Measurements from ENCODE around the gene LAMP5.

Gene LAMP5

GRCh38 chr20:9499126-9499899 lies 15.1 kb upstream of the LAMP5 start:
- Histone ChIP-seq H3K9me3 (ENCODE audit: low read length) (no peaks in the 10 kb centered on the region), H3K4me3 (ENCODE audit: low read depth, low read length, poor library complexity, severe bottlenecking) (no peak overlapping the region), H3K79me2 (ENCODE audit: insufficient read depth, low read length) (no peaks in the 10 kb centered on the region), H3K4me1 (ENCODE audit: insufficient read depth, low read length, severe bottlenecking) (no peaks in the 10 kb centered on the region), H4K20me1 (ENCODE audit: insufficient read depth, low read length) (no peaks in the 10 kb centered on the region), H3F3A (ENCODE audit: insufficient read depth, low read length) (no peaks in the 10 kb centered on the region), H3K27ac (ENCODE audit: low read depth, low read length, poor library complexity, severe bottlenecking) (no peak overlapping the region), H3K4me2 (ENCODE audit: low read length) (no peak overlapping the region), H3K27me3 (ENCODE audit: insufficient read depth, low read length) (0 out of 2 replicates have a peak, but pooled peaks cover 4% of the 10 kb centered on the region), H2AFZ (ENCODE audit: low read length) (no peak overlapping the region), H3K9ac (ENCODE audit: low read length) (no peak overlapping the region), H3K9me2 (ENCODE audit: low read depth, low read length) (no peaks in the 10 kb centered on the region), H3K36me3 (ENCODE audit: insufficient read depth, low read length) (no peaks in the 10 kb centered on the region)
- no peak for TF ChIP-seq EZH2 (IDR thresholded peaks at IDR 0.05; ENCODE audit: borderline replicate concordance, low read length)
- TF ChIP-seq CTCF (IDR thresholded peaks at IDR 0.05; ENCODE audit: low read length): no peak

GRCh38 chr20:9500121-9500520 lies 14.3 kb upstream of the LAMP5 start:
- H3K4me3 ChIP-seq (ENCODE audit: low read depth, low read length, poor library complexity, severe bottlenecking): no peak overlapping the region
- no peaks in the 10 kb centered on the region for H3K36me3 ChIP-seq (ENCODE audit: insufficient read depth, low read length)
- H3K27ac ChIP-seq (ENCODE audit: low read depth, low read length, poor library complexity, severe bottlenecking): no peak overlapping the region
- no peak overlapping the region for H2AFZ ChIP-seq (ENCODE audit: low read length)
- no peak overlapping the region for H3K9ac ChIP-seq (ENCODE audit: low read length)
- 0 out of 2 replicates have a peak, but pooled peaks cover 4% of the 10 kb centered on the region for H3K27me3 ChIP-seq (ENCODE audit: insufficient read depth, low read length)
- TF ChIP-seq EZH2 (IDR thresholded peaks at IDR 0.05; ENCODE audit: borderline replicate concordance, low read length): no peak
- TF ChIP-seq CTCF (IDR thresholded peaks at IDR 0.05; ENCODE audit: low read length): no peak
- H3K79me2 ChIP-seq (ENCODE audit: insufficient read depth, low read length): no peaks in the 10 kb centered on the region
- no peaks in the 10 kb centered on the region for H4K20me1 ChIP-seq (ENCODE audit: insufficient read depth, low read length)
- no peaks in the 10 kb centered on the region for H3K9me2 ChIP-seq (ENCODE audit: low read depth, low read length)
- H3K9me3 ChIP-seq (ENCODE audit: low read length): no peaks in the 10 kb centered on the region
- H3K4me1 ChIP-seq (ENCODE audit: insufficient read depth, low read length, severe bottlenecking): no peaks in the 10 kb centered on the region
- H3K4me2 ChIP-seq (ENCODE audit: low read length): no peak overlapping the region
- H3F3A ChIP-seq (ENCODE audit: insufficient read depth, low read length): no peaks in the 10 kb centered on the region

- H3K27me3 ChIP-seq (ENCODE audit: insufficient read depth, low read length): 0 out of 2 replicates have a peak, but pooled peaks cover 4% of the 10 kb centered on the region
- no peaks in the 10 kb centered on the region for H3K36me3 ChIP-seq (ENCODE audit: insufficient read depth, low read length)
- no peak overlapping the region for H3K27ac ChIP-seq (ENCODE audit: low read depth, low read length, poor library complexity, severe bottlenecking)
- no peaks in the 10 kb centered on the region for H3K9me2 ChIP-seq (ENCODE audit: low read depth, low read length)
- H4K20me1 ChIP-seq (ENCODE audit: insufficient read depth, low read length): no peaks in the 10 kb centered on the region
- no peak overlapping the region for H3K9ac ChIP-seq (ENCODE audit: low read length)
- H3F3A ChIP-seq (ENCODE audit: insufficient read depth, low read length): no peaks in the 10 kb centered on the region
- no peak overlapping the region for H2AFZ ChIP-seq (ENCODE audit: low read length)
- H3K4me3 ChIP-seq (ENCODE audit: low read depth, low read length, poor library complexity, severe bottlenecking): no peak overlapping the region
- no peaks in the 10 kb centered on the region for H3K79me2 ChIP-seq (ENCODE audit: insufficient read depth, low read length)
- no peaks in the 10 kb centered on the region for H3K9me3 ChIP-seq (ENCODE audit: low read length)
- no peaks in the 10 kb centered on the region for H3K4me1 ChIP-seq (ENCODE audit: insufficient read depth, low read length, severe bottlenecking)
- TF ChIP-seq EZH2 (IDR thresholded peaks at IDR 0.05; ENCODE audit: borderline replicate concordance, low read length): no peak
- TF ChIP-seq CTCF (IDR thresholded peaks at IDR 0.05; ENCODE audit: low read length): no peak
- no peak overlapping the region for H3K4me2 ChIP-seq (ENCODE audit: low read length)
These were observed 12.9 kb upstream of the LAMP5 start for GRCh38 chr20:9501473-9501872.

Measured in OCI-LY1 (cell line).